ENCODE results near the gene GRIP2. TPM values are rescaled to one million over a fixed set of nuclear protein-coding genes. Genes with fewer than 3 reads are reported as not detected.

GRIP2 gene
- total RNA-seq, 1 experiment from 2014 or later, result 4.5 TPM

DNA sequence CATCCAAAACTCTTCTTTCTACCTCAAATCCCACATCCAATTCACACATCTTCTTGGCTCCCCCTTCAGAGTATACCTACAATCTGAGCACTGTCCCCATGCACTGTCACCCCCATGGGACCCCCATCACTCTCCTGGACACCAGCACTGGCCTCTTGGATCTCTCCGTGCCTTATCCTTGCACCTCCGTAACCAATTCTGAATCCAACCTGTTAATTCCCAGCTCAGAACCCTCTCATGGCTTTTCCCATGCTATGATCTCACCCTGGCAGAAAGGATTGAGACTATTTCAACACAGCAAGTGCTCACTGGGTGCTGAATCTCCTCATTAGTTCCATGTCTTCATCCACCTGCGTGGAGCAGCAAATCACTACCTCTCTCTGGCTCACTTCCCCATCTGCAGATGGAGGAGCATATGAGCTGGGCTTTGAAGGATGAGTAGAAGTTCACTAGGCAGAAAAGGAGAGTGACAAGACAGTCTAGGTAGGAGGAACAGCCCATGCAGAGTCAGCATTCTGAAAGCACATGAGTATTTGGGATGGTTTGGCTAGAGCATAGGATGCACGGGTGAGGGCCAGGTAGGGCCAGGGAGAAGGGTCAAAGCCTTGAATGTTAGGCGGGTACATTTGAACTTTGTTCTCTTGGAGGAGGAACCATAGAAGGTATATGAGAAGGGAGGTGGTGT, 89.1 kb downstream of the GRIP2 start:
- H3K27me3 ChIP-seq (replicated peaks; ENCODE audit: control insufficient read depth, insufficient read depth, low read length), result no peaks in the 10 kb centered on the region
- BruUV-seq (replicated peaks), result no TSS peak
- Mint-ChIP-seq H3K4me3 (ENCODE audit: unreplicated experiment) (no peak overlapping the region), H3K36me3 (ENCODE audit: insufficient read depth, unreplicated experiment) (peaks cover 69% of the 10 kb centered on the region), H3K9me3 (ENCODE audit: unreplicated experiment) (peaks cover 12% of the 10 kb centered on the region), H3K27ac (ENCODE audit: unreplicated experiment) (no peak overlapping the region), H3K27me3 (ENCODE audit: insufficient read depth, unreplicated experiment) (no peaks in the 10 kb centered on the region), H3K4me1 (ENCODE audit: low read depth, unreplicated experiment) (no peaks in the 10 kb centered on the region)
- CTCF ChIA-PET, result no interaction called here
- no peak for DNase-seq
- POLR2A ChIA-PET, result no interaction called here
- H3K4me3 ChIP-seq (ENCODE audit: low read depth, low read length), result no peak overlapping the region
- no peaks in the 10 kb centered on the region for H3K9me3 ChIP-seq
- H3K36me3 ChIP-seq (ENCODE audit: control insufficient read depth, insufficient read depth, low read length), result peaks cover 12% of the 10 kb centered on the region
- H3K4me1 ChIP-seq, result no peaks in the 10 kb centered on the region
- intact Hi-C loops (cut with micrococcal nuclease; ENCODE audit: unreplicated experiment), result no loop called here
- TF ChIP-seq, protein P1, sequence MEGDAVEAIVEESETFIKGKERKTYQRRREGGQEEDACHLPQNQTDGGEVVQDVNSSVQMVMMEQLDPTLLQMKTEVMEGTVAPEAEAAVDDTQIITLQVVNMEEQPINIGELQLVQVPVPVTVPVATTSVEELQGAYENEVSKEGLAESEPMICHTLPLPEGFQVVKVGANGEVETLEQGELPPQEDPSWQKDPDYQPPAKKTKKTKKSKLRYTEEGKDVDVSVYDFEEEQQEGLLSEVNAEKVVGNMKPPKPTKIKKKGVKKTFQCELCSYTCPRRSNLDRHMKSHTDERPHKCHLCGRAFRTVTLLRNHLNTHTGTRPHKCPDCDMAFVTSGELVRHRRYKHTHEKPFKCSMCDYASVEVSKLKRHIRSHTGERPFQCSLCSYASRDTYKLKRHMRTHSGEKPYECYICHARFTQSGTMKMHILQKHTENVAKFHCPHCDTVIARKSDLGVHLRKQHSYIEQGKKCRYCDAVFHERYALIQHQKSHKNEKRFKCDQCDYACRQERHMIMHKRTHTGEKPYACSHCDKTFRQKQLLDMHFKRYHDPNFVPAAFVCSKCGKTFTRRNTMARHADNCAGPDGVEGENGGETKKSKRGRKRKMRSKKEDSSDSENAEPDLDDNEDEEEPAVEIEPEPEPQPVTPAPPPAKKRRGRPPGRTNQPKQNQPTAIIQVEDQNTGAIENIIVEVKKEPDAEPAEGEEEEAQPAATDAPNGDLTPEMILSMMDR (IDR thresholded peaks at IDR 0.05; ENCODE audit: insufficient read depth in 1 of 2, low read depth in 1 of 2, low read length in 1 of 2, severe bottlenecking in 1 of 2, unreplicated experiment in 1 of 2), result no peak

DNA sequence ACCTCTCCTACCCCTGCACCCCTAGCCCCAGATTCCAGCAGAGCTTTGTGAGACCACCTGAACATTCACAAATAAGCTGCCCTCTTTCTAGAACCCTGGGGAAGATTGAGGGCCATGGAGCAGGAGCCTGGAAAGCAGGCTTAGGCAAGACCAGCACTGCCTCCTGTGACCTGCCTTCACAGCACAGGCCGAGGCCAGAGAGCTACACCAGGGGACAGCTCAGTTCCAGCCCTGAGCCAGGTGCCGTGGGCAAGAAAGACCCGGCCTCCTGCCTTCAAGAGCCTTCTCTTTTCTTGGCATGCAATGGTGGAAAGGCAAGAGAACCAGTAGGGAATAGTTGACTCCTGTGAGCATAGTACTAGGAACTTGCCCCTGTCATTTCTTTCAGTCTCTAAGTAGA, 89.6 kb downstream of the GRIP2 start:
- intact Hi-C loops (cut with micrococcal nuclease; ENCODE audit: unreplicated experiment), result no loop called here

DNA sequence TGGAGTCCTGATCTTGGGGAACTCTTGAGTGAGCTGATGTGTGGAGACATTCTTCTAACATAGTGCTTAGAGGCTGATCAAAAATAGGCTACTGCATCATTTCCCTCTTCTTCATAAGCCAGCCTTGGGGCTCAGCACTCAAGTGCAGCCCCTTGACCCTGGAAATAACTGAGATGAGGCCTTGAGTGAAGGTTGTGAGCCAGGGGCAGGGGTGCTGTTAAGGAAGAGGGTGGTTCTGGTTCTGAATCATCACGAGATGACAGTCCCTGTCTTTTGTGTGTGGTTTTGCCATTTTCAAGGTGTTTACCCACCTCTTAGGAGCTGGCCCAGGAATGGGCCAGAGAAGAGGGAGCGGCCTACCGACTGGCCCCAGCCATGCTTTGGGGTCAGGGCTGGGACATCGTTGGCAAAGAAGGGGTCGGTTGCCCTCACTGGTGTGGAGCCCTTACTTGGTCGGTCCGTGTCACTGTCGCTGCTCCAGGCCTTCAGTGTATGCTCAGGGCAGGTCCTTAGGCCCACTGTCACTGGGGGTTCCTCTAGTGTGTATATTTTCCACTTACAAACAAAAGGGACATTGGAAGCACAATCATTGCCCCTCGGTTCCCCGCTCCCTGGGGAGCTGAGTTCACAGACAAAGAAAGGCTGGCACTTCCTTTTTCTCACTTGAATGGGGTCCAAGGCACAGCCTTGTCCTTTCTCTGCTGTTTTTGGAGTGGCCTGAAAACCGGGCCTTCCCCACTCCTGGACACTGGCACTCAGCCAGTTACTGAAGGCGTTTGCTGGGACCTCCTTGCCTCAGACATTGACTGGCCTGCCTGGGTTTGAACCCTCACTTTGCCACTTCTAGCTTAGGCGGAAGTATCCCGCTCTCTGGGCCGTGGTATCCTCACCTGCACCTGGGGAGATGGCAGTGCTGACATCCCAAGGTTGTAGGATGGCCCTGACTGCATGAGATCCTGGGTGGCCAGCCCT, 91.1 kb downstream of the GRIP2 start:
- H3K4me3 ChIP-seq (ENCODE audit: low read depth, low read length), result no peak overlapping the region
- H3K36me3 Mint-ChIP-seq (ENCODE audit: insufficient read depth, unreplicated experiment), result peaks cover 77% of the 10 kb centered on the region
- H3K27me3 Mint-ChIP-seq (ENCODE audit: insufficient read depth, unreplicated experiment), result no peaks in the 10 kb centered on the region
- no peaks in the 10 kb centered on the region for H3K9me3 ChIP-seq
- H3K4me1 ChIP-seq, result no peaks in the 10 kb centered on the region
- H3K27me3 ChIP-seq (replicated peaks; ENCODE audit: control insufficient read depth, insufficient read depth, low read length), result no peaks in the 10 kb centered on the region
- ChIA-PET CTCF (no interaction called here), POLR2A (no interaction called here)
- TF ChIP-seq, protein P1 (IDR thresholded peaks at IDR 0.05; ENCODE audit: insufficient read depth in 1 of 2, low read depth in 1 of 2, low read length in 1 of 2, severe bottlenecking in 1 of 2, unreplicated experiment in 1 of 2), result no peak
- H3K36me3 ChIP-seq (ENCODE audit: control insufficient read depth, insufficient read depth, low read length), result peaks cover 9% of the 10 kb centered on the region
- H3K4me1 Mint-ChIP-seq (ENCODE audit: low read depth, unreplicated experiment), result no peaks in the 10 kb centered on the region
- peaks cover 12% of the 10 kb centered on the region for H3K9me3 Mint-ChIP-seq (ENCODE audit: unreplicated experiment)
- no TSS peak for BruUV-seq (replicated peaks)
- H3K4me3 Mint-ChIP-seq (ENCODE audit: unreplicated experiment), result no peak overlapping the region
- no peak for DNase-seq
- no peak overlapping the region for H3K27ac Mint-ChIP-seq (ENCODE audit: unreplicated experiment)
- intact Hi-C loops (cut with micrococcal nuclease; ENCODE audit: unreplicated experiment), result no loop called here

More for the DNA sequence above, 89.6 kb downstream of the GRIP2 start:
- POLR2A ChIA-PET, result no interaction called here
- no peak overlapping the region for H3K27ac Mint-ChIP-seq (ENCODE audit: unreplicated experiment)
- H3K9me3 ChIP-seq, result no peaks in the 10 kb centered on the region
- no peaks in the 10 kb centered on the region for H3K27me3 Mint-ChIP-seq (ENCODE audit: insufficient read depth, unreplicated experiment)
- CTCF ChIA-PET, result no interaction called here
- peaks cover 11% of the 10 kb centered on the region for H3K36me3 ChIP-seq (ENCODE audit: control insufficient read depth, insufficient read depth, low read length)
- H3K4me1 Mint-ChIP-seq (ENCODE audit: low read depth, unreplicated experiment), result no peaks in the 10 kb centered on the region
- DNase-seq, result no peak
- no peaks in the 10 kb centered on the region for H3K27me3 ChIP-seq (replicated peaks; ENCODE audit: control insufficient read depth, insufficient read depth, low read length)
- H3K4me3 ChIP-seq (ENCODE audit: low read depth, low read length), result no peak overlapping the region
- BruUV-seq (replicated peaks), result no TSS peak
- H3K36me3 Mint-ChIP-seq (ENCODE audit: insufficient read depth, unreplicated experiment), result peaks cover 66% of the 10 kb centered on the region
- peaks cover 12% of the 10 kb centered on the region for H3K9me3 Mint-ChIP-seq (ENCODE audit: unreplicated experiment)
- TF ChIP-seq, protein P1 (IDR thresholded peaks at IDR 0.05; ENCODE audit: insufficient read depth in 1 of 2, low read depth in 1 of 2, low read length in 1 of 2, severe bottlenecking in 1 of 2, unreplicated experiment in 1 of 2), result no peak
- no peaks in the 10 kb centered on the region for H3K4me1 ChIP-seq
- no peak overlapping the region for H3K4me3 Mint-ChIP-seq (ENCODE audit: unreplicated experiment)
